Measurements from ENCODE around the gene ACTL8.

ACTL8 gene

GRCh38 chr1:17810668-17811067 is 55.5 kb downstream of the ACTL8 start:
- FAIRE-seq, result no peak

DNA sequence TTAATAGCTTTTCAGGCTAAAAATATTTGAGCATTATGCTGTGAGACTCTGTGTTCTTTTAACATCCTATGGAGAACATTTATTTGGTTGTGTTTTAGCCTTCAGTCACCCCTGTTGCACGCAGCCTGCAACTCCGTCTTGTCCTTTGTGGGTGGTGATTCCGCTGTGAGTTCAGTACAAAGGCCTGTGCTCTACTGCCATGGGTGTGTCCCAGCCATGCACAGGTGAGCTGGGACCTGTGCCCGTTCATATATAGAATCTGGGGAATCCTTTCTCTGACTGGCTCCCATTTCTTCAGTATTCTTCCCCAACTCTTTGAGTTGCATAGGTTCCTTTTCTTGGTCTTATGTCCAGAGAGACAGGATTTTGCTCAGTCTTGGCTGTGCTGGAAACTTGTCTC is 61.4 kb downstream of the ACTL8 start:
- FAIRE-seq, result no peak

DNA sequence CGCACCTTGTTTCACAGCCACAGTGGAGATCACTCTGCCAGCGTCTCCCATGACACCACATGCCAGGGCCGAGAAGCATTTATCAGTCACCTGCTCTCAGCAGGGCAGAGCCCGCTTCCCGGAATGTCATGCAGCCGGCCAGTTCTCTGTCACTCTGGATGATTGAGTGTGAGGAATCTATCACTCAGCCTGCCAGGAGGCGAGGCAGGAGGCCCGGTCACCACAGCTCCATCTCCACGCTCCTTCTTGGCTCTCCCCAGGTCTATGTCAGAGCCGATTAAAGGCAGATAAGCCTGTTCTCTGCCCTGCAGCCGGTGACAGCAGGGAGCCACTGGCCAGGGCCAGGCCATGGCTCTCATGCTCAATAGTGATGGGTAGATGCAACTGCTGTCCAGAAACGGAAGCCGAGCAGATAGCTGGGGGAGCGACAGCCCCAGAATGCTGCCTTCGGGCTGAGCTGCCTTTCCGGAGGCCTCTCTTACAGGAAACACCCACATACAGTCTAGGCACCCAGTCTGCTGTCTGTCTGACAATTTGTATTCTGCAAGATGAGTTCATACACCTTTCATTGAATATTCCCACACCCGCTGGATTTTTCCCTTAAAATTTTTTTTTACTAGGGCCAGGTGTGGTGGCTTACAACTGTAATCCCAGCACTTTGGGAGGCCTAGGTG is 64.1 kb downstream of the ACTL8 start:
- FAIRE-seq, result no peak

GRCh38 chr1:17820198-17820597 is 65.1 kb downstream of the ACTL8 start:
- no peak for FAIRE-seq

DNA sequence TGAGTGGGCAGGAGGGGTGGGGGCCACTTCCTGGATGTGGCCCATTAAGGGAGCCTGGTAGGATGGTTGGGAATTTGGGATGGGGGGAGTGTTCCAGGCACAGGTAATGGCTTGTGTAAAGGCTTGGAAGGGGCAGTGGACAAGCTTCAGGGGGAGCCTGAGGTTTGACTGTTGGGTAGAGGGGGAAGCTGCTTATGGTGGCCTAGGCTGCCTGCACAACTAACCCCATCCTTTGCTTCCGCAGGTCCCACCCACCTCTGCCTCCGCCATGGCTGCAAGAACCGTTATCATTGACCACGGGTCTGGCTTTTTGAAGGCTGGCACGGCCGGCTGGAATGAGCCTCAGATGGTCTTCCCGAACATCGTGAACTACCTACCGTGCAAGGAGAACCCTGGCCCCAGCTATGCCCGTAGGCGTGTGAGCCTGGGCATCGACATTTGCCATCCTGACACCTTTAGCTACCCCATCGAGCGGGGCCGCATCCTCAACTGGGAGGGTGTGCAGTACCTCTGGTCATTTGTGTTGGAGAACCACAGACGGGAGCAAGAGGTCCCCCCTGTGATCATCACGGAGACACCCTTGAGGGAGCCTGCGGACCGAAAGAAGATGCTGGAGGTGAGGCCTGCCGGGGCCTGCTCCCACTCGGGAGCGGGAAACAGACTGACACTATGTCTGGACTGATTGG is 67.8 kb downstream of the ACTL8 start:
- no peak for FAIRE-seq

GRCh38 chr1:17825273-17826164 is 70.4 kb downstream of the ACTL8 start:
- no peak for FAIRE-seq

- no peak for FAIRE-seq
Observed at GRCh38 chr1:17826165-17826488, 71.0 kb downstream of the ACTL8 start.

- no peak for FAIRE-seq
Observed at GRCh38 chr1:17828991-17829390, 73.9 kb downstream of the ACTL8 start.

GRCh38 chr1:17829579-17829978 is 74.4 kb downstream of the ACTL8 start:
- FAIRE-seq, result no peak

DNA sequence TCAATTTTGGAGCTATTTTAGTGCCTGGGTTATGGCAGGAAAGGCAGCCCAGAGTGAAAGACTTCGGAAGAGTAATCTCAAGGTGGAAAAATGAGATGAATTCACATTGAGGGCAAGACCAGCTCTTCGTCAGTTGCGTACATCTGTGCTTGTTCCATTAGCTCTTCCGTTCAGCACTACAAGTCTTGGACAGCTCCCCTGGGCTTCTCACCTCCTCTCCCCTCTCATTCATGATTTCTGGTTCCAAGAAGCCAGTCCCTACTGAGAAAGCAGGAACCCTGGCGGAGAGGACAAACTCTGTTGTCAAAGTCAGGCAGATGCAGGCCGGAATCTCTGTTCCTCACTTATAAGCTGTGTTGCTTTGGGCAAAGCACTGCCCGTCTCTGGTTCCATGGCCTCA is 76.5 kb downstream of the ACTL8 start:
- FAIRE-seq, result no peak

GRCh38 chr1:17833661-17834501 is 78.7 kb downstream of the ACTL8 start:
- no peak for FAIRE-seq

GRCh38 chr1:17834561-17835100 is 79.5 kb downstream of the ACTL8 start:
- FAIRE-seq, result no peak

GRCh38 chr1:17837233-17838030 is 82.3 kb downstream of the ACTL8 start:
- FAIRE-seq, result no peak

DNA sequence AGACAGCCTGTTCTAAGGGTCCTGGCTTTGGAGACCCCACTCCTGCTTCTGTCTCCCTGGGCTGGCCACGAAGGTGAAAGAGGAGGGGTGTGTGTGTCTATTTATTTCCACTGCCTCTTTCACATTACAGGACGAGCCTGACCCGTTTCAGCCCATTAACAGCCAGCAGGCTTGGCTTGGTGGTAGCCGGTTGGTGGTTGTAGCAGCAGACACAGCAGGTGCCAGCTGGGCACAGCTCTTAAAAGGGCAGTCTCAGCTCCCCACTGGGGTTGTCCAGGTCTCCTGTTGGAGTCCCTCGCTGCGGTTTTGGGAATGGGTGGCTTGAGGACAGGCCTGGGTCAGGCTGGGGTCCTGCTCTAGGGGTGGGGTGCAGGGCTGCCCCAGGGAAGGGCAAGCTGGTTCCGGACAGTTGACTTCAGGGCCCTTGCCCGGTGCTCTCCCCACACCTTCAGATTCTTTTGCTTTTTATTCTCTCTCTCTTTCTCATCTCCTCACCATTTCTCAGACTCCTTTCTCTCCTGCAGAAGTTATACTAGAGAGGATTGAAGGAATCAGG is 84.6 kb downstream of the ACTL8 start:
- no peak for FAIRE-seq

- FAIRE-seq, result no peak
Observed at GRCh38 chr1:17841944-17842343, 86.8 kb downstream of the ACTL8 start.

DNA sequence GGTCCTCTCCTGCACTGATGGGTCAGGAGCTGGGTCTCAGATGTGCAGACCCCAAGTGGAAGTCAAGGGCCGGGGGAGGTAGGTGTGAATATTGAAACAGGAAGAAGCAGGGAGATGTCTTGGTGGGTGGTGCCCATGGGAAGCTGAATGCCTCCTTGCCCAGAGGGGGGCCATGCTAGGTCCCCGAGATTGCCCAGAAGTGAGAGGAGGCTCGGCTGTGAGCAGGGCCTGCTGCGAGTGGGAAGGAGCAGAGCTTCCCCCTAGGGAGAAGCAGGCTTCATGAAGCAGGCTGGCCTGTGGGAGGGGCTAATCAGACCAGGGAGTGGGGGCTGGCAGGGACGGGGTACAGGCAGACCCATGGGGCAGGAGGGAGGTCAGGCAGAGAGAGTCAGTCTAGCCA is 87.6 kb downstream of the ACTL8 start:
- no peak for FAIRE-seq

DNA sequence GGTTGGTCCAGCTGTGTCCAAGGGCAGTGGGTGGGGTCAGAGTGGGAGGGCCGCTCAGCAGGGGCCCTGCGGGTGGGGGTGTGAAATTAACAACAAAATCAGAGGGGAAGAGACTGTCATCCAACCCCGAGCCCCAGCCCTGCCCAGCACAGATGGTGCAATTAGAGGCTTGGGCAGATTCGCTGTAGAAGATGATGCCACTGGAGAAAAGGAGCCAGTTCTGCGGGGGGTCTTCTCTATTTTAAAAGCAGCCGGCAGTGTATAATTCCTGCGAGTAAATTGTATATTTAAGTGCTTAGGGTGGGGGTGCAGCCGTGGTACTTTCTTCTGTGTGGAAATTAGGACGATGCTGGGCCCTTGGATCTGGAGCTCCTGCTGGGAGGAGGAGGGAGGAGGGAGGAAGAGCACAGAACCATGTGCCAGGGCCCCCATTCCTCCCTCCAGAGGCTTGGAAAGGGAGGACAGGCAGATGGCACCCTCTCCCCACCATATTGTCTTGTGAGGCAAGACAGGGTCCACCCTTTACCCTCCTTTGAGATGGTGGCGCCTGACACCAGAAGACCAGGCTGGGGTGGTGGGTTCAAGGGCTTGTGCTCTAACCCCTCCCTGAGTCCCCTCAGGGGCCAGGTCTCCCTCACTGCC is 89.2 kb downstream of the ACTL8 start:
- FAIRE-seq, result no peak

- FAIRE-seq, result no peak
Observed at GRCh38 chr1:17845583-17845982, 90.5 kb downstream of the ACTL8 start.

- no peak for FAIRE-seq
Observed at GRCh38 chr1:17846341-17846740, 91.2 kb downstream of the ACTL8 start.

DNA sequence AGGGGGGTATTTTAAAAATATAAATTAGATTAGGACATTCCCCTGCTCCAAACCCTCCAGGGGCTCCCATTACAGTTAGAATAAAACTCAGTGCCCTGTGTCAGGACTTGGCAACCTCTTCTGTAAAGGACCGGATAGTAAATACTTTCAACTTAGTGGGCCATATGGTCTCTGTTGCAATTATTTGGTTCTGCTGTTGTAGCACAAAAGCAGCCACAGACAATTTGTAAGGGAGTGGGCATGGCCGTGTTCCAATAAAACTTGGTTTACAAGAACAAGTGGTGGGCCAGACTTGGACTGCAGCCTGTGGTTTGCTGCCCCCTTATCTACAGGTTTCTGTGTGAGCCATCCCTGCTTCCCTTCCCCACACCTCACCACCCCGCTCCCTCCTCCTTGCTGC is 92.0 kb downstream of the ACTL8 start:
- FAIRE-seq, result no peak

GRCh38 chr1:17849216-17849615 is 94.1 kb downstream of the ACTL8 start:
- no peak for FAIRE-seq

Measured in G401.6 (cell line).